ENCODE data around the gene PLCB2. TPM values are rescaled to one million over a fixed set of nuclear protein-coding genes. Genes with fewer than 3 reads are reported as not detected.

The PLCB2 gene
- total RNA-seq, 1 experiment from 2014 or later, result 7.4 TPM

DNA sequence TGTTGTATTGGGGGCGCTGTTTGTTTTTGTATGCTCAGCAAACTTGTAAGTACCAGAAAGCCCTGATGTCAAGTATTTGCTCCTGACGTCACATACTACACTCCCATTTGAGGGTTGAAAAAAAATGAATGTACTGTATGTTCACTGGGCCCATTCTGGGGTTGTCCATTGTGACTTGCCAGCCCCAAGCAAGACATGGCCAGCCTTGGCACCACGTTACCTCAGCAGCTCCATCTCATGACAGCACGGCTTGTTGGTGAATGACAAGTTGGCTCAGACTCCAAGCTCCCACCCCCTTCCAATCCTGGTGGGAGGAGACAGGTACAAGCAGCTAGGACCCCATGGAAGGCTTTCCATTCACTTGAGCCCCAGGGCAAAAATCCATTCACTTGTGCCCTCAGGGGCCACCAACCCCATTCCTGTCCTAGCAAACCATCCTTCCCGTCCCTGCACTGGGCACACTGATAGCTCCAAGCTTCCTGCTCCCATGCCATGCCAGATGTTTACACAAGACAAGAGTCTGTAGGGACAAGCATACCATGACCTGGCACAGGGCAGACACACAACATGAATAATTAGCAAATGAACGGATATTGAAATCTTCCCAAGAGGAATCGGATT lies 44.7 kb upstream of the PLCB2 start:
- Histone ChIP-seq H3K4ac (ENCODE audit: low read depth, low read length) (no peak overlapping the region), H3K79me2 (ENCODE audit: insufficient read depth, low read length) (no peaks in the 10 kb centered on the region), H4K91ac (ENCODE audit: insufficient read length, low read depth, low read length) (no peak overlapping the region), H3K18ac (ENCODE audit: insufficient read length, low read depth, low read length) (no peak overlapping the region), H4K5ac (ENCODE audit: insufficient read length, low read depth, low read length) (no peak overlapping the region), H3K14ac (ENCODE audit: insufficient read depth, low read length) (no peak overlapping the region), H2BK5ac (ENCODE audit: insufficient read length, low read length) (no peak overlapping the region), H3K27ac (ENCODE audit: insufficient read length, low read depth, low read length) (no peak overlapping the region), H4K20me1 (ENCODE audit: control insufficient read depth, insufficient read depth, insufficient read length) (no peaks in the 10 kb centered on the region), H3K23me2 (ENCODE audit: insufficient read length, low read depth, low read length, poor library complexity, severe bottlenecking) (peaks cover 3% of the 10 kb centered on the region), H2BK20ac (ENCODE audit: low read depth, low read length, poor library complexity, severe bottlenecking) (no peak overlapping the region), H3K23ac (ENCODE audit: insufficient read length, low read depth, low read length) (no peak overlapping the region), H2BK12ac (ENCODE audit: insufficient read length, low read depth, low read length) (no peak overlapping the region), H3K9ac (ENCODE audit: extremely low read depth, insufficient read length, low read length) (no peak overlapping the region), H3T11ph (ENCODE audit: low read length) (no peak overlapping the region), H2BK15ac (ENCODE audit: low read depth, low read length) (no peak overlapping the region), H3K79me1 (ENCODE audit: insufficient read depth, low read depth, low read length, poor library complexity, severe bottlenecking) (no peaks in the 10 kb centered on the region), H2AK5ac (ENCODE audit: insufficient read length, low read length) (no peak overlapping the region), H3K9me3 (ENCODE audit: control insufficient read depth, low read depth, low read length) (no peaks in the 10 kb centered on the region), H2AFZ (ENCODE audit: low read length) (no peak overlapping the region), H3K4me1 (ENCODE audit: insufficient read depth, low read length) (no peaks in the 10 kb centered on the region), H3K27me3 (ENCODE audit: insufficient read depth, low read length) (no peaks in the 10 kb centered on the region; the same call in 1 of the 2 replicates), H3K56ac (ENCODE audit: insufficient read length, low read depth, low read length) (no peak overlapping the region), H4K8ac (replicated peaks; ENCODE audit: insufficient read length, low read depth, low read length) (no peak overlapping the region), H2BK120ac (ENCODE audit: low read depth, low read length, poor library complexity, severe bottlenecking) (no peak overlapping the region), H3K4me2 (ENCODE audit: insufficient read depth, insufficient read length, low read length) (no peak overlapping the region)
- no peaks in the 10 kb centered on the region for H3K36me3 Mint-ChIP-seq (ENCODE audit: insufficient read depth in 1 of 3, low read depth in 3 of 3)
- peaks cover 28% of the 10 kb centered on the region for H3K27me3 Mint-ChIP-seq (ENCODE audit: low read depth)
- H3K4me3 Mint-ChIP-seq, result no peak overlapping the region
- H3K27ac Mint-ChIP-seq, result no peak overlapping the region
- WGBS (ENCODE audit: extremely low coverage, insufficient read length, low lambda C conversion rate), result no CpG with 5 or more reads among the region's 7 CpGs
- no peaks in the 10 kb centered on the region for H3K9me3 Mint-ChIP-seq
- peaks cover 23 to 30% of the 10 kb centered on the region in 2 experiments for H3K4me1 Mint-ChIP-seq
- TF ChIP-seq, protein P1, sequence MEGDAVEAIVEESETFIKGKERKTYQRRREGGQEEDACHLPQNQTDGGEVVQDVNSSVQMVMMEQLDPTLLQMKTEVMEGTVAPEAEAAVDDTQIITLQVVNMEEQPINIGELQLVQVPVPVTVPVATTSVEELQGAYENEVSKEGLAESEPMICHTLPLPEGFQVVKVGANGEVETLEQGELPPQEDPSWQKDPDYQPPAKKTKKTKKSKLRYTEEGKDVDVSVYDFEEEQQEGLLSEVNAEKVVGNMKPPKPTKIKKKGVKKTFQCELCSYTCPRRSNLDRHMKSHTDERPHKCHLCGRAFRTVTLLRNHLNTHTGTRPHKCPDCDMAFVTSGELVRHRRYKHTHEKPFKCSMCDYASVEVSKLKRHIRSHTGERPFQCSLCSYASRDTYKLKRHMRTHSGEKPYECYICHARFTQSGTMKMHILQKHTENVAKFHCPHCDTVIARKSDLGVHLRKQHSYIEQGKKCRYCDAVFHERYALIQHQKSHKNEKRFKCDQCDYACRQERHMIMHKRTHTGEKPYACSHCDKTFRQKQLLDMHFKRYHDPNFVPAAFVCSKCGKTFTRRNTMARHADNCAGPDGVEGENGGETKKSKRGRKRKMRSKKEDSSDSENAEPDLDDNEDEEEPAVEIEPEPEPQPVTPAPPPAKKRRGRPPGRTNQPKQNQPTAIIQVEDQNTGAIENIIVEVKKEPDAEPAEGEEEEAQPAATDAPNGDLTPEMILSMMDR (conservative IDR thresholded peaks at IDR 0.05), result no peak
- no peak for DNase-seq

All from H9 (cell line).